Karpas-422 (cell line): ENCODE results near the gene TCTN3. TPM values are rescaled to one million over a fixed set of nuclear protein-coding genes. Genes with fewer than 3 reads are reported as not detected.
"Not testable (repeated sequence)": the region's sequence is repeated elsewhere in the genome, so short reads cannot be mapped to it uniquely, and the experiment has no call there.

Experiments used
- DNase-seq: peaks from one replicate; pipeline ENCODE4 v3.0.0-alpha.2; 2015
- H2AFZ ChIP-seq: fragments of 200-600 bp; sonication (generic); 2 replicates; pipeline ENCODE4 v1.6.1; 2014; ENCODE audit warnings: antibody characterized with exemption, low read length, mixed read lengths
- H3K27ac ChIP-seq: fragments of 200-600 bp; sonication (generic); 2 replicates; pipeline ENCODE4 v1.5.1; 2014; ENCODE audit warnings: mild to moderate bottlenecking, low read length, moderate library complexity
- H3K27me3 ChIP-seq: fragments of 200-600 bp; sonication (generic); 2 replicates; pipeline ENCODE4 v1.6.1; 2014; ENCODE audit warnings: low read length, mixed read lengths
- H3K36me3 ChIP-seq: fragments of 200-600 bp; sonication (generic); 2 replicates; pipeline ENCODE4 v1.6.1; 2014; ENCODE audit warnings: low read length, mixed read lengths; ENCODE audit not compliant: insufficient read depth
- H3K4me1 ChIP-seq: fragments of 200-600 bp; sonication (generic); 2 replicates; pipeline ENCODE4 v1.6.1; 2014; ENCODE audit warnings: mild to moderate bottlenecking, low read length, mixed read lengths
- H3K4me2 ChIP-seq: fragments of 200-600 bp; sonication (generic); 2 replicates; pipeline ENCODE4 v1.6.1; 2014; ENCODE audit warnings: low read length, low read depth, mild to moderate bottlenecking; ENCODE audit not compliant: poor library complexity, severe bottlenecking
- H3K4me3 ChIP-seq: fragments of 200-600 bp; sonication (generic); 2 replicates; pipeline ENCODE4 v1.5.1; 2014; ENCODE audit warnings: mild to moderate bottlenecking, antibody characterized with exemption, low read length, mixed read lengths
- H3K79me2 ChIP-seq: fragments of 200-600 bp; sonication (generic); 2 replicates; pipeline ENCODE4 v1.6.1; 2014; ENCODE audit warnings: mild to moderate bottlenecking, low read length, mixed read lengths
- H3K9ac ChIP-seq: fragments of 200-600 bp; sonication (generic); 2 replicates; pipeline ENCODE4 v1.6.0; 2014; ENCODE audit warnings: low read length
- H3K9me2 ChIP-seq: fragments of 200-600 bp; sonication (generic), shearing (Covaris generic); replicated peaks from 2 replicates; pipeline ENCODE4 v1.6.0; 2014; ENCODE audit warnings: mild to moderate bottlenecking, low read length, moderate library complexity; ENCODE audit not compliant: insufficient read depth
- H3K9me3 ChIP-seq: fragments of 300-700, 200-600 bp; sonication (generic); 2 replicates; pipeline ENCODE4 v1.6.1; 2014; ENCODE audit warnings: low read length, mixed read lengths
- H4K20me1 ChIP-seq: fragments of 200-600 bp; sonication (generic); 2 replicates; pipeline ENCODE4 v1.6.1; 2014; ENCODE audit warnings: mild to moderate bottlenecking, antibody characterized with exemption, low read length, low read depth; ENCODE audit not compliant: insufficient read depth
- total RNA-seq: library from RNA; depleted of rRNA; stranded (reverse); fragments of >200 nt; shearing (Covaris generic); gene quantifications from 2 replicates; pipeline ENCODE4 v1.2.3, GENCODE V29; 2014; ENCODE audit warnings: low replicate concordance

Gene TCTN3
- total RNA-seq, 1 experiment from 2014 or later: 14.2 TPM

DNA sequence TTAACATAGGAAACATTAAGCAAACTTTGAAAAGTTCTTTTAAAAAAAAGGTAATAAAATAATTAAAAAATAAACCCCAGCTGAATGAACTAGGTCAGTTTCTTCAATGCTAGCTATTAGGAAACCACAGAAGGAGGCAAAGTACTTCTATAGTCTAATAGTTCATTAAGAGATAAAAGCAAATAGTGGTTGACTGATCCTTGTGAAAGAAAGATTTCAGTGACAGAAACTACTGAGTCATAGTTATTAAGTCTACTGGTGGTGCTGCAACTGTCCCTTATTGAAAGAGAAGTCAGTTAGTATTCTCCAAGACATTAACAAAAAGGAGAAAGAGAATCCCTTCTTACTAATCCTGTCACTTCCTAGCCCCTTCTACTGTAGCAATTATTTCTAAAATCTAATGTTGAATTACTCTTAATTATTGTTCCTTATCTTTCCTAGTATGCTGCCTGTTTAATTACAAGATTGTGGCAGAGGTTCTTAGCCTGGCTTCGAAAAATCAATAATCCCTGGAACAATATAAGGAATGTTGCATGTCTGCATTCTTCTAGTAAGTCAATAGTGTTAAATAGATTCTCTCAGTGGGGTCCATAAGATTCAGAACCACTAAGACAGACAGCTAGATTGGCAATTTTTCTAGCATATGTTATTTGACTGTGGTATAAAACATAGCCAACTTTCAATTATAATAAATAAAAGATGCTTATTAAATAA is 18.2 kb downstream of the TCTN3 start:
- H3K4me2 ChIP-seq: no peak overlapping the region
- H3K9me2 ChIP-seq: no peaks in the 10 kb centered on the region
- DNase-seq: no peak
- H3K27ac ChIP-seq: no peak overlapping the region
- H3K79me2 ChIP-seq: no peaks in the 10 kb centered on the region
- no peak overlapping the region for H2AFZ ChIP-seq
- no peaks in the 10 kb centered on the region for H4K20me1 ChIP-seq
- no peak overlapping the region for H3K4me3 ChIP-seq
- no peaks in the 10 kb centered on the region for H3K4me1 ChIP-seq
- 0 out of 2 replicates have a peak, but pooled peaks cover 5% of the 10 kb centered on the region for H3K36me3 ChIP-seq
- no peak overlapping the region for H3K9ac ChIP-seq
- no peaks in the 10 kb centered on the region for H3K27me3 ChIP-seq
- H3K9me3 ChIP-seq: no peaks in the 10 kb centered on the region

DNA sequence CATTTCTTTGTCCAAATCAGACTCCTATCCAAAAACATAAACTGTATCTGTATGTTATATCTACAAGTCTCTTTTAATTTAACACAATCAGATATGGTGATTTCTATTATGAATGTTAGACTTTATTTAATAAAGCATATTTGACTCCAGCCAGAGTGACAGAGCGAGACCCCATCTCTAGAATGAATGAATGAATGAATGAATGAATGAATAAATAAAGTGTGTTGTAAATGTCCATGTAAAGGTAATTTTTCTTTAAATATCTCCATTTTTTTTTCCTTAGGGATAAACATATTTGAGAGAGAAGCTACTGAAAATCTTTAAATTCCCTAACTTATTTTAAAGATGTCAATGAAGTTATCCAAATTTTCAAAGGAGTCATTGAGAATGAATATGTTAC is 19.1 kb downstream of the TCTN3 start:
- Histone ChIP-seq H3K36me3 (0 out of 2 replicates have a peak, but pooled peaks cover 5% of the 10 kb centered on the region), H3K4me2 (no peak overlapping the region), H3K27ac (no peak overlapping the region)

DNA sequence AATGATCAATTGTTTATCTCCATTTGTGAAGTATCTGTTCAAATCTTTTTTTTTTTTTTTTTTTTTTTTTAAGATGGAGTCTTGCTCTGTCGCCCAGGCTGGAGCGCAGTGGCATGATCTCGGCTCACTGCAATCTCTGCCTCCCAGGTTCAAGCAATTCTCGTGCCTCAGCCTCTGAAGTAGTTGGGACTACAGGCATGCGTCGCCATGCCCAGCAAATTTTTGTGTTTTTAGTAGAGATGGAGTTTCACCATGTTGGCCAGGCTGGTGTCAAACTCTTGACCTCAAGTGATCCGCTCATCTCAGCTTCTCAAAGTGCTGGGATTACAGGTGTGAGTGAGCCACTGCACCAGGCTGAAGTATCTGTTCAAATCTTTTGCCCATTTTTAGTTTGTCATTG is 21.1 kb downstream of the TCTN3 start:
- H3K9me2 ChIP-seq, H3K27ac ChIP-seq, H3K9ac ChIP-seq, H3K27me3 ChIP-seq, H3K79me2 ChIP-seq, H2AFZ ChIP-seq, H3K9me3 ChIP-seq, H3K36me3 ChIP-seq, H3K4me1 ChIP-seq, H3K4me3 ChIP-seq, H4K20me1 ChIP-seq, H3K4me2 ChIP-seq, DNase-seq: not testable (repeated sequence)

More for the DNA sequence above, 19.1 kb downstream of the TCTN3 start:
- Histone ChIP-seq H3K4me3 (no peak overlapping the region), H3K9ac (no peak overlapping the region), H3K9me2 (no peaks in the 10 kb centered on the region), H3K79me2 (no peaks in the 10 kb centered on the region), H3K9me3 (no peaks in the 10 kb centered on the region), H4K20me1 (no peaks in the 10 kb centered on the region), H3K4me1 (no peaks in the 10 kb centered on the region), H3K27me3 (no peaks in the 10 kb centered on the region), H2AFZ (no peak overlapping the region)
- DNase-seq: no peak

DNA sequence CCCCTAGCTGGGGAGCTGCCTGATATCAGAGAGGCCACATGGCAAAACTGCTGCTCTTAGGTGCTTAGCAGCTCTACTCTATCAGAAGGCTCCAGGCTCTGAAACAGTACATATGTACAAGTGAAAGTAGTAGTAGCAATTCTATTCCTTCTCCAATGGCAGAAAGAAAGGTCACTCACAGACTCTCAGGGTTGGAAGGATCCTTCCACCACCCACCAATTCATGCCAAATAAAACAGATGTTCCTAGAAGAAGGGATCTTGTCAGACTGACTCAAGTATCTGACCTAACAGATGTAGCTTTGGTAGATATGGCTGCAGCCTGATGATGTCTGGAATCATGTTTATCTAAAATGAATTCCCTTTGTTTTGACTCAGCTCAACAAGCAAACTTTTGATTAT is 29.2 kb downstream of the TCTN3 start:
- no peak overlapping the region for H3K9ac ChIP-seq
- no peaks in the 10 kb centered on the region for H3K36me3 ChIP-seq
- H3K4me2 ChIP-seq: no peak overlapping the region
- no peaks in the 10 kb centered on the region for H3K4me1 ChIP-seq
- no peaks in the 10 kb centered on the region for H3K9me3 ChIP-seq
- no peak overlapping the region for H3K4me3 ChIP-seq
- no peaks in the 10 kb centered on the region for H4K20me1 ChIP-seq
- no peaks in the 10 kb centered on the region for H3K9me2 ChIP-seq
- H3K27ac ChIP-seq: no peak overlapping the region
- no peak overlapping the region for H2AFZ ChIP-seq
- no peaks in the 10 kb centered on the region for H3K79me2 ChIP-seq
- DNase-seq: no peak
- H3K27me3 ChIP-seq: no peaks in the 10 kb centered on the region

DNA sequence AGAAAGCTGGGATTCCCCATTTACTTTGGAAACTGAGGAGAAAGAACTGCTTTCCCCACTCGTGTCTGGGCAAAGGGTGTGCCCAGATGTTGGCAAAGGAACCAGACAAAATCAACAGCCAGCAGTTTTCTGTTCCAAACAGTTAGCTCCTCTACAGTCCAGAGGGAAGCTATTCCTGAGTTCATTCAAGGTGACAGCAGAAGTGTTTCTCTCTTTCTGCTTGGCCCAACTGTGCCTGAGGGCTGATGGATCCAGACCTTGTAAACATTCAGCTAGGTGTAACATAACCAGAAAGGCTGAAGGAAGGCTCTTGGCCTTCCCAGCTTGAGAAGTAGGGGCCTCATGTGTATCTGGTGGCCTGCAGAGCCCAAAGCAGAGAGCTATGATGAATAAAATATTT is 30.2 kb downstream of the TCTN3 start:
- Histone ChIP-seq H3K4me3 (no peak overlapping the region), H3K27ac (no peak overlapping the region), H3K9ac (no peak overlapping the region), H3K4me2 (no peak overlapping the region), H4K20me1 (no peaks in the 10 kb centered on the region), H3K36me3 (no peaks in the 10 kb centered on the region), H3K79me2 (no peaks in the 10 kb centered on the region), H3K9me2 (no peaks in the 10 kb centered on the region), H2AFZ (no peak overlapping the region), H3K9me3 (no peaks in the 10 kb centered on the region), H3K4me1 (no peaks in the 10 kb centered on the region), H3K27me3 (no peaks in the 10 kb centered on the region)
- no peak for DNase-seq

DNA sequence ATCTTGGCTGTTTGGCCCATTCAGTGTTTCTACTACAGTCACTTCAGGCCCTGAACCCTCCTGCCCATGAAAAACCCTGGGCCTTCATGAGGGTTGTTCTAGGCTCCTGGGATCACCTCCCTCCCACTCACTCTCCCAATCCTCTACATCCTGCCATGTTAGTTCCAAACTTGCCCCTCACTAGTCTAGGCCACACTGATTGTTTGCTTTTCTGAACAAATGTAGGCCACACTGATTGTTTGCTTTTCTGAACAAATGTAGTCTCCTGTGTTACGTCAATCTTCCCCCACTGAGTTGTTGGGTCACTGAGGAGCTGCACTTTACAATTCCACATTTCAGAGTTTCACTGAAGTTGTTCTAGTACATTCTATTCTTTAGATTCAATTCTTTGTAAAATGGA is 31.9 kb downstream of the TCTN3 start:
- H3K9me3 ChIP-seq: no peaks in the 10 kb centered on the region
- H3K9me2 ChIP-seq: no peaks in the 10 kb centered on the region
- no peak overlapping the region for H3K4me2 ChIP-seq
- H3K4me3 ChIP-seq: no peak overlapping the region
- H3K36me3 ChIP-seq: no peaks in the 10 kb centered on the region
- no peak overlapping the region for H3K9ac ChIP-seq
- H4K20me1 ChIP-seq: no peaks in the 10 kb centered on the region
- H3K79me2 ChIP-seq: no peaks in the 10 kb centered on the region
- no peaks in the 10 kb centered on the region for H3K27me3 ChIP-seq
- no peak for DNase-seq
- no peak overlapping the region for H3K27ac ChIP-seq
- no peak overlapping the region for H2AFZ ChIP-seq
- peaks cover 3% of the 10 kb centered on the region for H3K4me1 ChIP-seq

DNA sequence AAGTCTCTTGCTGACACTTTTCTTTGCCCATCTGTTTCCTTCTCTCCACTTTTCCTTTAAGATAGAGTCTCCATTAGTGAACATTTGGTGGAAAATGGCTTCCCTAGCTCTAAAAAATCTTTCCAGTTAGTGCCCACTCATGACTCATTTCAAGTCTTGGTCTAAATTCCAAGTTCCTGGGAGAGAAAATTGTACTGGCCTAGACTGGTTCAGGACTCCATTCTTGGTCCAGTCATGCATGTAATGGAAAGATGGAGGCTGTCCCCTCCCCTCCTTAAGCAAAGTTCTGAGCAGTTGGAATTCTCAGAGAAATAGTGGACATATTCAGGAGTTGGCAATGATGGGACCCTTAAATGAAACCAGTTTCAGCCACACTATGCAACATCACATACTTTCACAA is 33.4 kb downstream of the TCTN3 start:
- no peak overlapping the region for H3K4me3 ChIP-seq
- DNase-seq: no peak
- no peak overlapping the region for H2AFZ ChIP-seq
- no peaks in the 10 kb centered on the region for H3K36me3 ChIP-seq
- peaks cover 12% of the 10 kb centered on the region for H3K79me2 ChIP-seq
- no peaks in the 10 kb centered on the region for H3K27me3 ChIP-seq
- no peaks in the 10 kb centered on the region for H4K20me1 ChIP-seq
- no peak overlapping the region for H3K27ac ChIP-seq
- peaks cover 4% of the 10 kb centered on the region for H3K4me1 ChIP-seq
- no peaks in the 10 kb centered on the region for H3K9me3 ChIP-seq
- no peaks in the 10 kb centered on the region for H3K9me2 ChIP-seq
- no peak overlapping the region for H3K4me2 ChIP-seq
- no peak overlapping the region for H3K9ac ChIP-seq

DNA sequence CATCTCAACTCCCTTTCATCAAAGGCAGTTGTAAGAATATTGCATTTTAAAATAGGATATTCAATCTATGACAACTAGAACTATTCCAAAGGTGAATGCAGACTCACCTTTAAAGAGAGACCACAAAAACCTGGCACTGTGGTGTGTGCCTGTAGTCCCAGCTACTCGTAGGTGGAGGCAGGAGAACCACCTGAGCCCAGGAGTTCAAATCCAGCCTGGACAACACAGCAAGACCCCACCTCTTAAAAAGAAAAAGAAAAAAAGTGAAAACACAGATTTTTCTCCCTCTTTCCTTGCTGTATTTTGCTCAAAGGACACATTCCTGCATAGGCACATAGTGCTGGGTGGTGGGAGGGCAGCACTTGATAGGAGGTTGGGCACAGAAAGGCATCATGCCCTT is 36.5 kb downstream of the TCTN3 start:
- H3K9me3 ChIP-seq: no peaks in the 10 kb centered on the region
- H3K27ac ChIP-seq: no peak overlapping the region
- H3K4me1 ChIP-seq: peaks cover 8% of the 10 kb centered on the region
- no peaks in the 10 kb centered on the region for H3K27me3 ChIP-seq
- H3K4me3 ChIP-seq: peak overlapping the region; percentile 80; the same call in 1 of the 2 replicates
- DNase-seq: no peak
- peak overlapping the region; percentile 81 for H3K4me2 ChIP-seq
- no peaks in the 10 kb centered on the region for H4K20me1 ChIP-seq
- H2AFZ ChIP-seq: 0 out of 2 replicates have a peak overlapping the region, but pooled peaks have one; percentile 63
- no peaks in the 10 kb centered on the region for H3K9me2 ChIP-seq
- no peak overlapping the region; the same call in 1 of the 2 replicates for H3K9ac ChIP-seq
- H3K36me3 ChIP-seq: peaks cover 21% of the 10 kb centered on the region
- H3K79me2 ChIP-seq: peaks cover 37% of the 10 kb centered on the region
